Thoracic aorta (tissue), 2 donors: ENCODE results near the gene CLDN22. TPM values are rescaled to one million over a fixed set of nuclear protein-coding genes. Genes with fewer than 3 reads are reported as not detected.

Experiments
- ATAC-seq: fragments of 150-250 bp; one replicate; pipeline ENCODE4 v1.8.0; 2017; ENCODE audit warnings: low read depth; ENCODE audit not compliant: insufficient number of reproducible peaks, low FRiP score
- DNase-seq: peaks from one replicate; pipeline ENCODE4 v3.0.0-alpha.2; 2020; ENCODE audit warnings: low spot score
- H3K27ac ChIP-seq, 2 donors: fragments of 200-600 bp; sonication (generic); 1 replicate in 1 of 2; 2 replicates in 1 of 2; pipeline ENCODE4 v1.5.1; 2016; ENCODE audit warnings: mild to moderate bottlenecking in 2 of 2, moderate library complexity in 2 of 2
- H3K27me3 ChIP-seq: fragments of 200-600 bp; sonication (generic); replicated peaks from 2 replicates; pipeline ENCODE4 v1.6.0; 2016; ENCODE audit warnings: mild to moderate bottlenecking; ENCODE audit not compliant: insufficient read depth
- H3K36me3 ChIP-seq: fragments of 200-600 bp; sonication (generic); one replicate; pipeline ENCODE4 v1.5.1; 2016
- H3K4me1 ChIP-seq, 2 donors: fragments of 200-600 bp; sonication (generic); 1 replicate in 1 of 2; 2 replicates in 1 of 2; pipeline versions ENCODE4 v1.5.1 to v1.6.0; 2016; ENCODE audit warnings: low read depth in 2 of 2, mild to moderate bottlenecking in 1 of 2; ENCODE audit not compliant: control insufficient read depth in 1 of 2
- H3K4me3 ChIP-seq: fragments of 200-600 bp; sonication (generic); 2 replicates; pipeline ENCODE4 v1.5.1; 2016; ENCODE audit warnings: mild to moderate bottlenecking
- H3K9me3 ChIP-seq: fragments of 200-600 bp; sonication (generic); 2 replicates; pipeline ENCODE4 v1.5.1; 2016
- total RNA-seq, 2 donors: library from RNA; depleted of rRNA; stranded (reverse); fragments of >200 nt; gene quantifications; one replicate each; pipeline versions ENCODE4 v1.1.0 to v1.2.3, GENCODE V29; 2016
- TF ChIP-seq, protein P1 (sequence below): fragments of 200-600 bp; sonication (generic); IDR thresholded peaks from one replicate; pipeline ENCODE4 v1.5.1; 2019; ENCODE audit warnings: antibody characterized with exemption

The CLDN22 gene
- total RNA-seq, 2 donors from 2014 or later: not detected

DNA sequence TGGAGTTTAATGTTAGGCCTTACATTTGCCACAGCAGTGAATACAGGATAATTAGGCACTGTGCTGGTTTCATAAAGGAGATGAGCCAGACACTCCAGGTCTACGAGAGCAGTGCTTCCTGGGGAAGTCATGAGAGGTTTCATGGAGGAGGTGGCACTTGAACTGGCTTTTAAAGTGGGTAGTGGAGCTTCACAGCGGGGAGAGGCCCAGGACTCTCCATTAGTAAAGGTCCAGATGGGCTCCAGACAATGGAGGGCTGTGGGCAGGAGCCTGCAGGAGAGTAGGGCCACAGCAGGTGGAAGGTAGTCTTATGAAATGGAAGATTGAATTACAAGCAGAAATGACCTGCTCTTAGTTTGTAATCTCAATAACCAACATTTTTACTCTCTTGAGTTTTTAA lies 29.0 kb downstream of the CLDN22 start:
- H3K9me3 ChIP-seq: no peaks in the 10 kb centered on the region
- TF ChIP-seq, protein P1, sequence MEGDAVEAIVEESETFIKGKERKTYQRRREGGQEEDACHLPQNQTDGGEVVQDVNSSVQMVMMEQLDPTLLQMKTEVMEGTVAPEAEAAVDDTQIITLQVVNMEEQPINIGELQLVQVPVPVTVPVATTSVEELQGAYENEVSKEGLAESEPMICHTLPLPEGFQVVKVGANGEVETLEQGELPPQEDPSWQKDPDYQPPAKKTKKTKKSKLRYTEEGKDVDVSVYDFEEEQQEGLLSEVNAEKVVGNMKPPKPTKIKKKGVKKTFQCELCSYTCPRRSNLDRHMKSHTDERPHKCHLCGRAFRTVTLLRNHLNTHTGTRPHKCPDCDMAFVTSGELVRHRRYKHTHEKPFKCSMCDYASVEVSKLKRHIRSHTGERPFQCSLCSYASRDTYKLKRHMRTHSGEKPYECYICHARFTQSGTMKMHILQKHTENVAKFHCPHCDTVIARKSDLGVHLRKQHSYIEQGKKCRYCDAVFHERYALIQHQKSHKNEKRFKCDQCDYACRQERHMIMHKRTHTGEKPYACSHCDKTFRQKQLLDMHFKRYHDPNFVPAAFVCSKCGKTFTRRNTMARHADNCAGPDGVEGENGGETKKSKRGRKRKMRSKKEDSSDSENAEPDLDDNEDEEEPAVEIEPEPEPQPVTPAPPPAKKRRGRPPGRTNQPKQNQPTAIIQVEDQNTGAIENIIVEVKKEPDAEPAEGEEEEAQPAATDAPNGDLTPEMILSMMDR: no peak
- no peaks in the 10 kb centered on the region for H3K4me1 ChIP-seq
- H3K27me3 ChIP-seq: no peaks in the 10 kb centered on the region
- no peak for ATAC-seq
- H3K27ac ChIP-seq: no peak overlapping the region
- H3K36me3 ChIP-seq: peaks cover 34% of the 10 kb centered on the region
- no peak overlapping the region for H3K4me3 ChIP-seq
- no peak for DNase-seq

- Histone ChIP-seq H3K27ac (no peak overlapping the region), H3K4me1 (no peaks in the 10 kb centered on the region), H3K27me3 (no peaks in the 10 kb centered on the region), H3K9me3 (no peaks in the 10 kb centered on the region), H3K36me3 (peaks cover 31% of the 10 kb centered on the region), H3K4me3 (no peak overlapping the region)
- TF ChIP-seq, protein P1: no peak
- ATAC-seq (no peak), DNase-seq (no peak)
These were observed 30.4 kb downstream of the CLDN22 start for GRCh38 chr4:183289688-183290087.

GRCh38 chr4:183288955-183289354 lies 31.1 kb downstream of the CLDN22 start:
- no peak for ATAC-seq
- no peak overlapping the region for H3K4me3 ChIP-seq

DNA sequence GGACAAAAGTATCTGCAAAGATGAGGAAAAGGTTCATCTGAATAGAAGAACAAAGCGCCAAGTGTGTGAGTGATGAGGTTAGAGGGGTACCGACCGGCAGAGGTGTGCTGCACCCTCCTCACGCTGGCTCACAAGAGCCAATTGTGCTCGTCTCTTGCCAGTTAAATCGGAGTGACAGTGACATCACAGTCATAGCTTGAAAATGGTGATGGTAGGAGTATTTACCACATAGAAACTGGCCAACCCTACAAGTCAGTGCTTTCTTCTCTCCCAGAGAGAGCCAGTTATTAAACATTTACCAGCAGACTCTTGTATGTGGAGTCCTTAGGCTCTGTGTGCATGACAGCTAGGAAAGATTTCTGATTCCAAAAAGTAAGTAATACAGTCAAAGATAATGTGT lies 32.4 kb downstream of the CLDN22 start:
- H3K9me3 ChIP-seq: no peaks in the 10 kb centered on the region
- peaks cover 34% of the 10 kb centered on the region for H3K36me3 ChIP-seq
- no peak overlapping the region for H3K4me3 ChIP-seq
- TF ChIP-seq, protein P1: no peak
- no peak for ATAC-seq
- H3K27ac ChIP-seq: no peak overlapping the region
- DNase-seq: no peak
- no peaks in the 10 kb centered on the region for H3K4me1 ChIP-seq
- no peaks in the 10 kb centered on the region for H3K27me3 ChIP-seq

More at GRCh38 chr4:183288955-183289354, 31.1 kb downstream of the CLDN22 start:
- Histone ChIP-seq H3K4me1 (no peaks in the 10 kb centered on the region), H3K27ac (no peak overlapping the region), H3K27me3 (no peaks in the 10 kb centered on the region), H3K9me3 (no peaks in the 10 kb centered on the region), H3K36me3 (peaks cover 32% of the 10 kb centered on the region)
- TF ChIP-seq, protein P1: no peak
- no peak for DNase-seq

GRCh38 chr4:183287309-183287659 lies 32.8 kb downstream of the CLDN22 start:
- Histone ChIP-seq H3K4me3 (no peak overlapping the region), H3K27me3 (no peaks in the 10 kb centered on the region), H3K36me3 (peaks cover 34% of the 10 kb centered on the region), H3K9me3 (no peaks in the 10 kb centered on the region), H3K27ac (no peak overlapping the region), H3K4me1 (no peaks in the 10 kb centered on the region)
- TF ChIP-seq, protein P1: no peak
- DNase-seq: no peak
- ATAC-seq: no peak
